SK-N-SH treated with all-trans-retinoic acid at 6 μM for 48 hours (cell line): ENCODE results near the gene PTGER3.

Experiments
- ATAC-seq: fragments of 200-7000 bp; cut with Tn5 transposase; 3 replicates; pipeline ENCODE4 v1.9.1; 2020; ENCODE audit warnings: mild to moderate bottlenecking, moderate library complexity
- ARNTL ChIP-seq: fragments of 450-650 bp; formaldehyde crosslinking; IDR thresholded peaks from 2 replicates; pipeline ENCODE4 v1.5.0; 2020; ENCODE audit warnings: low read depth, mild to moderate bottlenecking, moderate library complexity, borderline replicate concordance
- BACH2 ChIP-seq: fragments of 250-450 bp; sonication (Bioruptor Pico); IDR thresholded peaks from 2 replicates; pipeline ENCODE4 v1.9.0; 2021; ENCODE audit warnings: mild to moderate bottlenecking, borderline replicate concordance
- CREB5 ChIP-seq: fragments of 250-450 bp; sonication (Bioruptor Pico); IDR thresholded peaks from 2 replicates; pipeline ENCODE4 v1.5.1; 2020; ENCODE audit warnings: low read depth, mild to moderate bottlenecking, moderate library complexity
- CSDC2 ChIP-seq: fragments of 250-450 bp; sonication (Bioruptor Pico); IDR thresholded peaks from 2 replicates; pipeline ENCODE4 v1.5.0; 2020; ENCODE audit warnings: mild to moderate bottlenecking, moderate library complexity
- CSRNP3 ChIP-seq: fragments of 250-450 bp; sonication (Bioruptor Pico); IDR thresholded peaks from 2 replicates; pipeline ENCODE4 v1.5.1; 2021; ENCODE audit warnings: mild to moderate bottlenecking, moderate library complexity
- ESRRG ChIP-seq: fragments of 250-450 bp; sonication (Bioruptor Pico); IDR thresholded peaks from 2 replicates; pipeline ENCODE4 v1.6.1; 2021; ENCODE audit warnings: mild to moderate bottlenecking
- GLIS3 ChIP-seq: fragments of 250-450 bp; sonication (Bioruptor Pico); IDR thresholded peaks from 2 replicates; pipeline ENCODE4 v1.5.0; 2020; ENCODE audit warnings: mild to moderate bottlenecking, moderate library complexity
- ISL1 ChIP-seq: fragments of 250-450 bp; sonication (Bioruptor Pico); IDR thresholded peaks from 2 replicates; pipeline ENCODE4 v2.1.2; 2022; ENCODE audit warnings: mild to moderate bottlenecking, moderate library complexity
- OSR1 ChIP-seq: fragments of 250-450 bp; sonication (Bioruptor Pico); IDR thresholded peaks from 2 replicates; pipeline ENCODE4 v1.8.0; 2022; ENCODE audit warnings: moderate library complexity, mild to moderate bottlenecking, inconsistent platforms
- POU6F1 ChIP-seq: fragments of 250-450 bp; sonication (Bioruptor Pico); IDR thresholded peaks from 2 replicates; pipeline ENCODE4 v1.8.0; 2021; ENCODE audit warnings: low read depth, mild to moderate bottlenecking, moderate library complexity, borderline replicate concordance
- SNAI2 ChIP-seq: fragments of 250-450 bp; sonication (Bioruptor Pico); IDR thresholded peaks from 2 replicates; pipeline ENCODE4 v1.5.0; 2020; ENCODE audit warnings: mild to moderate bottlenecking, moderate library complexity
- TCF4 ChIP-seq: fragments of 250-450 bp; sonication (Bioruptor Pico); IDR thresholded peaks from 2 replicates; pipeline ENCODE4 v1.8.0; 2021; ENCODE audit warnings: mild to moderate bottlenecking, moderate library complexity, borderline replicate concordance
- TOX ChIP-seq: fragments of 250-450 bp; sonication (Bioruptor Pico); IDR thresholded peaks from 2 replicates; pipeline ENCODE4 v1.8.0; 2021; ENCODE audit warnings: mild to moderate bottlenecking, moderate library complexity, borderline replicate concordance
- ZC3H10 ChIP-seq: fragments of 250-450 bp; sonication (Bioruptor Pico); IDR thresholded peaks from 2 replicates; pipeline ENCODE4 v1.5.1; 2021; ENCODE audit warnings: mild to moderate bottlenecking, moderate library complexity
- ZFP3 ChIP-seq: fragments of 250-450 bp; sonication (Bioruptor Pico); IDR thresholded peaks from 2 replicates; pipeline ENCODE4 v1.5.0; 2020; ENCODE audit warnings: mild to moderate bottlenecking, moderate library complexity
- ZFP30 ChIP-seq: fragments of 450-650 bp; formaldehyde crosslinking; IDR thresholded peaks from 2 replicates; pipeline ENCODE4 v1.5.0; 2022; ENCODE audit warnings: mild to moderate bottlenecking, moderate library complexity
- ZNF565 ChIP-seq: fragments of 450-650 bp; formaldehyde crosslinking; conservative IDR thresholded peaks from 2 replicates; pipeline ENCODE4 v1.5.0; 2020; ENCODE audit warnings: low read depth, mild to moderate bottlenecking, moderate library complexity
- ZNF70 ChIP-seq: fragments of 450-650 bp; formaldehyde crosslinking; IDR thresholded peaks from 2 replicates; pipeline ENCODE4 v1.5.0; 2020; ENCODE audit warnings: mild to moderate bottlenecking, moderate library complexity
- ZNF8 ChIP-seq: fragments of 450-650 bp; formaldehyde crosslinking; IDR thresholded peaks from 2 replicates; pipeline ENCODE4 v1.5.0; 2020; ENCODE audit warnings: mild to moderate bottlenecking, moderate library complexity
- TF ChIP-seq, protein P1 (sequence below): fragments of 250-450 bp; sonication (Bioruptor Pico); IDR thresholded peaks from 2 replicates; pipeline ENCODE4 v1.5.0; 2020; ENCODE audit warnings: mild to moderate bottlenecking, moderate library complexity
- TF ChIP-seq, protein P2 (sequence below): fragments of 250-450 bp; sonication (Bioruptor Pico); IDR thresholded peaks from 2 replicates; pipeline ENCODE4 v1.8.0; 2020; ENCODE audit warnings: mild to moderate bottlenecking, moderate library complexity, borderline replicate concordance

The PTGER3 gene

DNA sequence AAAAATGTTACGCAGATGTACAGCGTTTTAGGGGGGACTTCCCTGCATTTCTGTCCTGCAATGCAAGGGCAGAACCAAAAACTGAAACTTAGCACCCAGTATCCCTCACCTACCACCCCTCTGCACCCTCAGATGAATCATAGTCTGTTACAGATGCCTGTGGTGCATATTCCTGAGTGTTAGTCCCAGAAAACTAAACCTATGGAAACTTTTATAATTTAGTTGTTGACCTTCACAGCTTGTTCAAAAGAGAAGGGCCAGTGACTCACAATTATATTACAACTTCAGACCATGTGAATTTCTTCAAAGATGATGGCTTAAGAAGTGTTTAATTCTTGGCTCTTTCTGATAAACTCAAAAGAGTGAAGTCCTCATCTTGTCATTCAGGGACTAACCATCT lies 5.8 kb downstream of the PTGER3 start:
- TF ChIP-seq ISL1 (CRISPR knock-in tag) (no peak), CSDC2 (CRISPR knock-in tag) (no peak), CSRNP3 (no peak), ESRRG (CRISPR knock-in tag) (no peak), ARNTL (no peak), CREB5 (CRISPR knock-in tag) (no peak), BACH2 (CRISPR knock-in tag) (no peak), OSR1 (CRISPR knock-in tag) (no peak), TCF4 (no peak), ZC3H10 (CRISPR knock-in tag) (no peak)
- ATAC-seq = no peak

DNA sequence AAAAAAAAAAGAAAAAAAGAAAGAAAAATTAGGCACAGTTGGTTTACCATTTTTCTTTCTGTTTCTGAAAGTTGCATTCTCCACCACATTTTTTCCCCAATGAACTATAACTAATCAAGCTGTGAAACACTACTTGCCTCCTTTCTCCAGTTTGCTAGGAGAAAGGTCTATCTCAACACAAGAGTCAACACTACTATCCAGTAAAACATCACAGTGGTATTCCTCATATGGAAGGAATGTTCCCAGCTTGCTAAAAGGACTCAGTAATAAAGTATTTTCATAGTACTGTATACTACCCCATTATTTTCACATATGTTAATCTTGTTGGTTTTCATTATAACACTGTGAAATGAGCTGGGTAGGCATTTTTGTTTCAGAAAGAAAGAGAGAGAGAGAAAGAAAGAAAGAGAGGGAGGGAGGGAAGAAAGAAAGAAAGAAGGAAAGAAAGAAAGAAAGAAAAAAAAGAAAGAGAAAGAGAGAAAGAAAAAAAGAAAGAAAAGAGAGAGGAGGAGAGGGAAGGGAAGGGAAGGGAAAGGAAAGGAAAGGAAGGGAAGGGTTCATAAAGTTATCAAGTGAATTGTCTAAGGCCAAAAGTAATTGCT lies 7.9 kb downstream of the PTGER3 start:
- peak; percentile 31; the same call in 1 of the 3 replicates for ATAC-seq
- TF ChIP-seq CSRNP3 (no peak), ZNF70 (CRISPR knock-in tag) (no peak), TOX (CRISPR knock-in tag) (no peak), OSR1 (CRISPR knock-in tag) (no peak), ZNF565 (CRISPR knock-in tag) (no peak), ZNF8 (no peak), GLIS3 (CRISPR knock-in tag) (no peak), ZFP3 (no peak), SNAI2 (CRISPR knock-in tag) (no peak), ZFP30 (CRISPR knock-in tag) (no peak), BACH2 (CRISPR knock-in tag) (no peak), POU6F1 (no peak), TCF4 (no peak), ARNTL (no peak), ESRRG (CRISPR knock-in tag) (no peak), CSDC2 (CRISPR knock-in tag) (no peak), ZC3H10 (CRISPR knock-in tag) (no peak), CREB5 (CRISPR knock-in tag) (no peak)
- TF ChIP-seq, protein P1, sequence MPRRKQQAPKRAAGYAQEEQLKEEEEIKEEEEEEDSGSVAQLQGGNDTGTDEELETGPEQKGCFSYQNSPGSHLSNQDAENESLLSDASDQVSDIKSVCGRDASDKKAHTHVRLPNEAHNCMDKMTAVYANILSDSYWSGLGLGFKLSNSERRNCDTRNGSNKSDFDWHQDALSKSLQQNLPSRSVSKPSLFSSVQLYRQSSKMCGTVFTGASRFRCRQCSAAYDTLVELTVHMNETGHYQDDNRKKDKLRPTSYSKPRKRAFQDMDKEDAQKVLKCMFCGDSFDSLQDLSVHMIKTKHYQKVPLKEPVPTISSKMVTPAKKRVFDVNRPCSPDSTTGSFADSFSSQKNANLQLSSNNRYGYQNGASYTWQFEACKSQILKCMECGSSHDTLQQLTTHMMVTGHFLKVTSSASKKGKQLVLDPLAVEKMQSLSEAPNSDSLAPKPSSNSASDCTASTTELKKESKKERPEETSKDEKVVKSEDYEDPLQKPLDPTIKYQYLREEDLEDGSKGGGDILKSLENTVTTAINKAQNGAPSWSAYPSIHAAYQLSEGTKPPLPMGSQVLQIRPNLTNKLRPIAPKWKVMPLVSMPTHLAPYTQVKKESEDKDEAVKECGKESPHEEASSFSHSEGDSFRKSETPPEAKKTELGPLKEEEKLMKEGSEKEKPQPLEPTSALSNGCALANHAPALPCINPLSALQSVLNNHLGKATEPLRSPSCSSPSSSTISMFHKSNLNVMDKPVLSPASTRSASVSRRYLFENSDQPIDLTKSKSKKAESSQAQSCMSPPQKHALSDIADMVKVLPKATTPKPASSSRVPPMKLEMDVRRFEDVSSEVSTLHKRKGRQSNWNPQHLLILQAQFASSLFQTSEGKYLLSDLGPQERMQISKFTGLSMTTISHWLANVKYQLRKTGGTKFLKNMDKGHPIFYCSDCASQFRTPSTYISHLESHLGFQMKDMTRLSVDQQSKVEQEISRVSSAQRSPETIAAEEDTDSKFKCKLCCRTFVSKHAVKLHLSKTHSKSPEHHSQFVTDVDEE (CRISPR knock-in tag) = no peak
- TF ChIP-seq, protein P2, sequence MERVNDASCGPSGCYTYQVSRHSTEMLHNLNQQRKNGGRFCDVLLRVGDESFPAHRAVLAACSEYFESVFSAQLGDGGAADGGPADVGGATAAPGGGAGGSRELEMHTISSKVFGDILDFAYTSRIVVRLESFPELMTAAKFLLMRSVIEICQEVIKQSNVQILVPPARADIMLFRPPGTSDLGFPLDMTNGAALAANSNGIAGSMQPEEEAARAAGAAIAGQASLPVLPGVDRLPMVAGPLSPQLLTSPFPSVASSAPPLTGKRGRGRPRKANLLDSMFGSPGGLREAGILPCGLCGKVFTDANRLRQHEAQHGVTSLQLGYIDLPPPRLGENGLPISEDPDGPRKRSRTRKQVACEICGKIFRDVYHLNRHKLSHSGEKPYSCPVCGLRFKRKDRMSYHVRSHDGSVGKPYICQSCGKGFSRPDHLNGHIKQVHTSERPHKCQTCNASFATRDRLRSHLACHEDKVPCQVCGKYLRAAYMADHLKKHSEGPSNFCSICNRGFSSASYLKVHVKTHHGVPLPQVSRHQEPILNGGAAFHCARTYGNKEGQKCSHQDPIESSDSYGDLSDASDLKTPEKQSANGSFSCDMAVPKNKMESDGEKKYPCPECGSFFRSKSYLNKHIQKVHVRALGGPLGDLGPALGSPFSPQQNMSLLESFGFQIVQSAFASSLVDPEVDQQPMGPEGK (CRISPR knock-in tag) = no peak
